WTC11 (cell line): ENCODE results near the gene PLEKHM3. TPM values are rescaled to one million over a fixed set of nuclear protein-coding genes. Genes with fewer than 3 reads are reported as not detected.

Experiments used
- ATAC-seq: fragments of 200-7000 bp; cut with Tn5 transposase; 2 replicates; pipeline ENCODE4 v1.10.0; 2021; ENCODE audit warnings: mild to moderate bottlenecking, moderate library complexity
- CTCF ChIA-PET: fragments of 300-600 bp; sonication (Branson Sonifier 250); formaldehyde crosslinking; loops from one replicate; lab custom pipeline; 2021; ENCODE audit warnings: antibody characterized with exemption; lab: Charles Lee
- POLR2A ChIA-PET: fragments of 350-600 bp; sonication (Branson Sonifier 250); formaldehyde crosslinking; loops from one replicate; lab custom pipeline; 2021; ENCODE audit warnings: antibody characterized with exemption; lab: Charles Lee
- DNase-seq: peaks from one replicate; pipeline ENCODE4 v3.0.0; 2021; ENCODE audit warnings: low spot score
- H3K27ac Mint-ChIP-seq: 2 replicates; pipeline ENCODE4 v1.8.0; 2021; ENCODE audit warnings: mixed read lengths
- H3K27me3 Mint-ChIP-seq: 2 replicates; pipeline ENCODE4 v1.8.0; 2021; ENCODE audit warnings: low read depth, mild to moderate bottlenecking, moderate library complexity, mixed read lengths
- H3K36me3 Mint-ChIP-seq: 2 replicates; pipeline ENCODE4 v1.8.0; 2021; ENCODE audit warnings: mixed read lengths
- H3K4me1 Mint-ChIP-seq: 2 replicates; pipeline ENCODE4 v1.8.0; 2022; ENCODE audit warnings: mixed read lengths
- H3K4me3 Mint-ChIP-seq: 2 replicates; pipeline ENCODE4 v1.8.0; 2021; ENCODE audit warnings: mild to moderate bottlenecking, moderate library complexity, mixed read lengths
- H3K9me3 Mint-ChIP-seq: 2 replicates; pipeline ENCODE4 v1.8.0; 2021; ENCODE audit warnings: mixed read lengths
- AR ChIP-seq: fragments of 250-450 bp; sonication (Bioruptor Pico); IDR thresholded peaks from 2 replicates; pipeline ENCODE4 v1.9.0; 2021; ENCODE audit warnings: mild to moderate bottlenecking
- ATF2 ChIP-seq: sonication (generic); formaldehyde crosslinking; IDR thresholded peaks from 2 replicates; pipeline ENCODE4 v1.8.1; 2022; ENCODE audit warnings: low read depth, missing genetic modification reagents, borderline replicate concordance
- ERG ChIP-seq: fragments of 250-450 bp; sonication (Bioruptor Pico); IDR thresholded peaks from 2 replicates; pipeline ENCODE4 v1.8.0; 2021; ENCODE audit warnings: mild to moderate bottlenecking
- ESRRA ChIP-seq: sonication (generic); formaldehyde crosslinking; IDR thresholded peaks from 2 replicates; pipeline ENCODE4 v1.8.1; 2022; ENCODE audit warnings: mild to moderate bottlenecking, missing genetic modification reagents, borderline replicate concordance
- ETV6 ChIP-seq: sonication (generic); formaldehyde crosslinking; IDR thresholded peaks from 2 replicates; pipeline ENCODE4 v1.8.1; 2022; ENCODE audit warnings: mild to moderate bottlenecking, missing genetic modification reagents
- FOXJ3 ChIP-seq: sonication (generic); formaldehyde crosslinking; IDR thresholded peaks from 2 replicates; pipeline ENCODE4 v1.9.0; 2021; ENCODE audit warnings: missing genetic modification reagents, mild to moderate bottlenecking, borderline replicate concordance
- FOXK1 ChIP-seq: sonication (generic); formaldehyde crosslinking; IDR thresholded peaks from 2 replicates; pipeline ENCODE4 v1.8.0; 2022; ENCODE audit warnings: mild to moderate bottlenecking, moderate library complexity, missing genetic modification reagents
- FOXP4 ChIP-seq: sonication (generic); formaldehyde crosslinking; IDR thresholded peaks from 2 replicates; pipeline ENCODE4 v1.8.0; 2022; ENCODE audit warnings: mild to moderate bottlenecking, missing genetic modification reagents
- GABPB1 ChIP-seq: sonication (generic); formaldehyde crosslinking; IDR thresholded peaks from 2 replicates; pipeline ENCODE4 v1.8.1; 2023; ENCODE audit warnings: mild to moderate bottlenecking, missing genetic modification reagents
- HMGXB4 ChIP-seq: sonication (generic); formaldehyde crosslinking; IDR thresholded peaks from 2 replicates; pipeline ENCODE4 v1.8.1; 2023; ENCODE audit warnings: mild to moderate bottlenecking, moderate library complexity, missing genetic modification reagents
- KAT7 ChIP-seq: sonication (generic); formaldehyde crosslinking; IDR thresholded peaks from 2 replicates; pipeline ENCODE4 v1.8.1; 2023; ENCODE audit warnings: missing genetic modification reagents, mild to moderate bottlenecking, borderline replicate concordance
- NR2C2 ChIP-seq: sonication (generic); formaldehyde crosslinking; IDR thresholded peaks from 2 replicates; pipeline ENCODE4 v1.8.0; 2022; ENCODE audit warnings: mild to moderate bottlenecking, missing genetic modification reagents
- USF1 ChIP-seq: sonication (generic); formaldehyde crosslinking; IDR thresholded peaks from 2 replicates; pipeline ENCODE4 v1.8.0; 2022; ENCODE audit warnings: mild to moderate bottlenecking, missing genetic modification reagents
- ZMAT4 ChIP-seq: fragments of 250-450 bp; sonication (Bioruptor Pico); IDR thresholded peaks from 2 replicates; pipeline ENCODE4 v1.9.0; 2021; ENCODE audit warnings: mild to moderate bottlenecking
- ZNF121 ChIP-seq: sonication (generic); formaldehyde crosslinking; IDR thresholded peaks from 2 replicates; pipeline ENCODE4 v1.8.0; 2023; ENCODE audit warnings: missing genetic modification reagents
- ZNF138 ChIP-seq: sonication (generic); formaldehyde crosslinking; conservative IDR thresholded peaks from 2 replicates; pipeline ENCODE4 v1.8.1; 2022; ENCODE audit warnings: mild to moderate bottlenecking, moderate library complexity, missing genetic modification reagents
- total RNA-seq: library from RNA; stranded (reverse); gene quantifications from 3 replicates; pipeline ENCODE4 v1.2.3, GENCODE V29; 2021

PLEKHM3 gene
- total RNA-seq, 1 experiment from 2014 or later, result 5.8 TPM

GRCh38 chr2:207884127-207884526 is 141.2 kb downstream of the PLEKHM3 start (continued):
- TF ChIP-seq KAT7 (CRISPR knock-in tag), result no peak
- no peak for TF ChIP-seq ATF2 (CRISPR knock-in tag)
- TF ChIP-seq ERG, result no peak
- TF ChIP-seq ZMAT4, result no peak
- no peak for TF ChIP-seq USF1 (CRISPR knock-in tag)
- TF ChIP-seq FOXP4 (CRISPR knock-in tag), result no peak
- TF ChIP-seq, all 79 proteins: peak for 0

GRCh38 chr2:207883002-207883780 is 142.1 kb downstream of the PLEKHM3 start:
- ChIA-PET CTCF (interaction anchor here (1.0 kb wide), 2 partner anchors 11 to 157 kb away, joined by 3 read pairs; no protein-coding TSS in a partner anchor), POLR2A (no interaction called here)
- ATAC-seq, result no peak
- no peak overlapping the region for H3K27ac Mint-ChIP-seq
- H3K4me3 Mint-ChIP-seq, result no peak overlapping the region
- no peaks in the 10 kb centered on the region for H3K36me3 Mint-ChIP-seq
- no peak for DNase-seq
- no peaks in the 10 kb centered on the region for H3K9me3 Mint-ChIP-seq
- TF ChIP-seq ZNF138 (CRISPR knock-in tag) (no peak), GABPB1 (CRISPR knock-in tag) (no peak), NR2C2 (CRISPR knock-in tag) (no peak), ATF2 (CRISPR knock-in tag) (no peak), ZNF121 (CRISPR knock-in tag) (no peak), AR (no peak), FOXJ3 (no peak), ETV6 (CRISPR knock-in tag) (no peak), HMGXB4 (CRISPR knock-in tag) (no peak), FOXK1 (CRISPR knock-in tag) (no peak), ESRRA (CRISPR knock-in tag) (no peak)
- peaks cover 33% of the 10 kb centered on the region for H3K4me1 Mint-ChIP-seq
- H3K27me3 Mint-ChIP-seq, result no peaks in the 10 kb centered on the region
